Stimulated activated CD8-positive, alpha-beta memory T cell treated with anti-CD3 and anti-CD28 coated beads, Interleukin-7, amount 100 ng/mL, for 1 hour (primary cell): ENCODE data around the gene SF3B4.
"Not testable (repeated sequence)": the region's sequence is repeated elsewhere in the genome, so short reads cannot be mapped to it uniquely, and the experiment has no call there.

Experiments
- DNase-seq, 2 donors: peaks; one replicate each; pipeline ENCODE4 v3.0.0-alpha.2; 2020; ENCODE audit warnings: low read depth in 2 of 2

SF3B4 gene

DNA sequence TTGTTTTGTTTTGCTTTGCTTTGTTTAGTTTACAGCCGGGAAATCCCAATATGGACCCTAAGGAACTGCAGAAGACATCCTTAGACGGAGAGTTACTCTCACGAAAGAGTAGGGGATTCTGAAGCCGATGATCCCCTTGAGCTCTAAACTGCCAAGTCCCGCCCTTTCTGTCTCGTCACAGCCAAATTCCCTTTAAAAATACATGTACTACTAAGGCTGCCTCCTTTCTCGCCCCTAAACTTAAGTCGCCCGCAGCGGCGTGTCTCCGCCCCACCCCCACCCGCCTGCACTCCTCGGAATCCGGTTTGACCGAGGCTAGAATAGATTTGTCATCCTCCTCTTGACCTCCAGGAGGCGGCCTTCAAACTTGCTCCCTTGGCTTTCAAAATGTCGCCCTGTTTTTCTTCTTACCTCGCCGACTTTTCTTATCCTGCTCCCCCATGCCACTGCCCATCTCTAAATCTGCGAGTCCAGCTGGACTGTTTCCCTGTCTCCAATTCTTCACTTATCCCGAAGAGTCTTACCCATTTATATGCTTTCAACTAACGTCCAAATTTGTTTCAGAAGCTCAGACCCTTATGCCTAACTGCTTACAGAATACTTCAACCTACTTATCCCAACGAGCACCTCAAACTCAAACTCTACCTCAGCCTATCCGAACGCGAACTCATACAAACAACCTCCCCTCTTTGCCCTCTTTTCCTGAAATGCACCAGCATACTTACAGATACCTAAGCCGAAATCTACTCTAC lies 39.2 kb downstream of the SF3B4 start:
- DNase-seq: peak; percentile 38

DNA sequence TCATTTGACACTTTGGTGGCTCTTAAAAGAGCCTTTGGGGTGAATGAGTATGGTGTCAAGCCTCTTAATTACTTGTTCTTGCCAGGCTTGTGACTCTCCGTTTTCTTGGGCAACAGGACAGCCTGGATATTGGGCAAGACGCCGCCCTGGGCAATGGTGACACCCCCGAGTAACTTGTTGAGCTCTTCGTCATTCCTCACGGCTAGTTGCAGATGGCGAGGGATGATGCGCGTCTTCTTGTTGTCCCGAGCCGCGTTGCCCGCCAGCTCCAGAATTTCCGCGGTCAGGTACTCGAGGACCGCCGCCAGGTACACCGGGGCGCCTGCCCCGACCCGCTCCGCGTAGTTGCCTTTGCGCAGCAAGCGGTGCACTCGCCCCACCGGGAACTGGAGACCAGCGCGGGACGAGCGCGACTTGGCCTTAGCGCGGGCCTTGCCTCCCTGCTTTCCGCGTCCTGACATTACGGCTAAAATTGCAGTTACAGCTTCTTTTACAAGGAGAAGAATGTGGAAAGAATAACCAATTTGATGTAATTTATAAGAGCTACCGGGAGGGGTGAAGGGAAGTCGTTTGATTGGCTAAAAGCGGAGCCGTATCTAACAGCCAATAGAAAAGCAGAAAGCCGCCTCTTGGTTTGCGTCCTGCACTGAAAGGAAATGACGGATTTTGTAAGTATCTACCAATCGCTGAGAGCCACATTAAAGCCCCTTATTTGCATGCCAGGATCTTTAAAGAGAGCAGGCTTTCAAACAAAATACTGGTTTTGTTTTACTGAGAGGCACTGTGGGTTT lies 40.0 kb downstream of the SF3B4 start:
- DNase-seq: peak; percentile 37 to 44

DNA sequence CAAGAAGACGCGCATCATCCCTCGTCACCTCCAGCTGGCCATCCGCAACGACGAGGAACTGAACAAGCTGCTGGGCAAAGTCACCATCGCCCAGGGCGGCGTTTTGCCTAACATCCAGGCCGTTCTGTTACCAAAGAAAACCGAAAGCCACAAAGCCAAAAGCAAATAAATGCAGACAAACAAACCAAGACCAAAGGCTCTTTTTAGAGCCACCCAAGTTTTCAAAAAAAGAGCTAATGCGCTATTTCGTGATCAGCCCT lies 40.5 kb downstream of the SF3B4 start:
- DNase-seq: not testable (repeated sequence)

DNA sequence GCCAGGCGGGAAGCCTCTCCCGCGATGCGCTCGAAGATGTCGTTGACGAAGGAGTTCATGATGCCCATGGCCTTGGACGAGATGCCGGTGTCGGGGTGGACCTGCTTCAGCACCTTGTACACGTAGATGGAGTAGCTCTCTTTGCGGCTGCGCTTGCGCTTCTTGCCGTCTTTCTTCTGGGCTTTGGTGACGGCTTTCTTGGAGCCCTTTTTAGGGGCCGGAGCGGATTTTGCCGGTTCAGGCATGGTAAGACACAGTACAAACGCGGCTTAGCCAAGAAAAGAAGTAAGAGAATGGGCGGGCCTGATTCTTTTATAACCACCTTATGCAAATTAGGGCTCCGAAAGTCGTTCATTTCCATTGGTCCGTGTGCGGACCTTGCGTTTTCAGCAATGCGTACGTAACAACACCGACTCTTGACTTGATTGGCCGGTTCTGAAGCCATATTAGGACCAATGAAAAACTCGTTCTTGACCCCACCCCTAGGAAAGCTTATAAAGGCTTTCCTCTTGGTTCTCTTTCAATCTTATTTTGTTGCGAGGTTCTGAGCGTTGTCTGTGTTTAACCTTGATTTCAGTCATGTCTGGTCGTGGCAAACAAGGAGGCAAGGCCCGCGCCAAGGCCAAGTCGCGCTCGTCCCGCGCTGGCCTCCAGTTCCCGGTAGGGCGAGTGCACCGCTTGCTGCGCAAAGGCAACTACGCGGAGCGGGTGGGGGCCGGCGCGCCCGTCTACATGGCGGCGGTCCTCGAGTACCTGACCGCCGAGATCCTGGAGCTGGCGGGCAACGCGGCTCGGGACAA lies 41.0 kb downstream of the SF3B4 start:
- peak; percentile 61 to 65 for DNase-seq

DNA sequence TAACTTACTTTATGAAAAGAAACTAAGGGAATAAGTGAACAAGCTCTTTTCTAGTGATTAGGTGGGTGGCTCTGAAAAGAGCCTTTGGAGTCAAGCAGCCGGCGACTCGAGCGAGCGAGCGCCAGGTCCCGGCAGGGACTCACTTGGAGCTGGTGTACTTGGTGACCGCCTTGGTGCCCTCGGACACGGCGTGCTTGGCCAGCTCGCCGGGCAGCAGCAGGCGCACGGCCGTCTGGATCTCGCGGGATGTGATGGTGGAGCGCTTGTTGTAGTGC lies 41.5 kb downstream of the SF3B4 start:
- not testable (repeated sequence) for DNase-seq

DNA sequence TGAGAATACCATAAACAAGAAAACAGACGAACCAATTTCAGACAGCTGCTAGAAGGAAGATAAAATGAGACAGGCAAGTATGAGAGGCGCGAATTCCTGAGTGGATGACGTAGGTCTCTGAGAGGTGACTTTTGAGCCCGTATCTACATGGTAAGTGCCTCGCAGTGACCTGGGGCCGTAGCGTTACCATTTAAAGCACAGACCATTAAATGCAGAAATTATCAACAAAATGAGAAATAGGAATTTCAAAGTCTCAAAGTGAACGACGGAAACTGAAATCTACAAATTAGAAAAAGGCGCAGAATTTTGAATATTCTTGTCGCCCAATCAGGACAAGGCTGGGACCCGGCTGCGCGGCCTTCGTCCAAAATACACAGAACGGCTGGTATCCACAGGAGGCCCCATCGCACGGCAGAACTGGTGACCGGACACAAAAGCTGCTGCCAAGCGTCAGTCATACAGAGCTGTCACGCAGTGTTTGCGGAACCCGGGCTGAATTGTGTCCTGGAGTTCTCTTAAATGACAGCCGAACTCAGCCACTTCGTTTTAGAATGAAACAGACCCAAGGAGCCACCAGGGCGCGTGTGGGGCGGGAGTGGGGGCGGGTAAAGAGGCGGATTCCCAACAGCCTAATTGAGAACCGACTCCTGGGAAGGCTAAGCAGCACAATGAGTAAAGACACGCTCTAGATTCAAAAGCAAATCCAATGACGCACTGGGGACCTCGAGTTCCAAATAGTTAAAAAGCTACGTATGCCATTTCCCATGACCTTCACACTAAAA lies 42.1 kb downstream of the SF3B4 start:
- peak; percentile 16 to 24 for DNase-seq

DNA sequence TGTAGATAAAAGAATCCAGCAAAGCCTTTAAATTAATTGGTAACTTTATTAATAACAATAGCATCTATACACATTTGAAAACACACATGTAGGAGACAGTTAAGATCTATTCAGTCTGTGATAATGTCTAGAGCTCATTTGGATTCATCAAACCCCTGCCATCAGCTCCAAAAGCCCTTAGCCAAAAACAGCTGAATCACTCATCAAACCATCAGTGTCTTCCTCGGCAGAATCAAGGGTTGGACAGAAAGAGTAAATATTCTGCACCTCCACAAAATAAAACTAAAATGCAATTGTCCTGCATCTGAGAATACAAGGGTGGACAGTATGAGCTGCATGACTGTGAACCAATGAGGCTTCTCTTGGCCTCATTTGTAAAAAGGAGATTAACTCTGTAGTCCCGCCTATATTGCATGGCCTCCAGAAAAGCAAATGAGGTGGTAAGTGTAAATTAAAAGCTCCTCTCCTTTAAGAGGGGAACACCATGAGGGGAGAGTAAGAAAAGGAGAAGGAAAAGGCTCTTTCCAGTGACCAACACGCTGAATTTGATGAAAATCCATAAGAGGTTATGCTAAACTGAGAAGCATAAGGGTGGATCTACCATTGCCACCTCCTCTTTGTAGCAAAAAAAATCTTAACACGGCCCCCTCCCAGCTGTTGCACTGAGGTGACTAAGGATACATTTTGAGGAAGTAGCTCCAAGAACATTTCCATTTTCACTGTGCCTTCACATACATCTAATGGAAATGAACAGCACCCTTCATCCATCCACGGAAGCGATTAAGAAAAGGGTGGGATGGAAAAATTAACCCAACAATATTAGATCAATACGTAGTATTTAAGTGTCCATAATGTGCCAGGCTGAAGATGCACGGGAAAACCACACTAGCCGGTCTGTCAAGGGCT lies 42.9 kb downstream of the SF3B4 start:
- no peak for DNase-seq

DNA sequence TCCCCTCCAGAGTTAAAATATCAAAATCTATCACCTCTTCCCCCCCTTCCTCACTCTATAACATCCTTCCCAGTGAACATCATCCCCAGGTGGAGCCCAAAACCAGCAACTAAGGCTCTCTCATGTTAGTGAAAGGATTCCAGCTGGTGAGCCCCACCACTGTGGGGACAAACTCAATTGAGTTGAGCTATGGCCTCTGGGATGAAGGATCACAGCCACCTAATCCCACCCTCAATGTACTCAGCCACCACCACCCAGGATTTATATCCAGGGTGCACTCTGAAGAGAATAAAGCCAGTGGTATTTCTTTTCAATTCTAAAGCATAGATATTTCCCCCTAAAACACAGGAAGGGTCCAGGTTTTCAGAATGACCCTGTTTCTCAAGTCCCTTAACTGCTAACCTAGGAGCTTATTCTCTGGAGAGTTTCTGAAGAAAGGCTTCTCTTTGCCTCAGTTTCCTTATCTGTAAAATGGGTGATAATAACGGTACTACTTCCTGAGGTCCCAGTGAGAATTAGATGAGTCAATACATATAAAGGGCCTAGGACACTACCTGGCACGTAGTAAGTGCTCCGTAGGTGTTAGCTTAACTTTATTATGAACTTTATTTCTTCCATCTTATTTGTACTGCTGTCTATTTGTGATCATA lies 43.9 kb downstream of the SF3B4 start:
- DNase-seq: no peak

DNA sequence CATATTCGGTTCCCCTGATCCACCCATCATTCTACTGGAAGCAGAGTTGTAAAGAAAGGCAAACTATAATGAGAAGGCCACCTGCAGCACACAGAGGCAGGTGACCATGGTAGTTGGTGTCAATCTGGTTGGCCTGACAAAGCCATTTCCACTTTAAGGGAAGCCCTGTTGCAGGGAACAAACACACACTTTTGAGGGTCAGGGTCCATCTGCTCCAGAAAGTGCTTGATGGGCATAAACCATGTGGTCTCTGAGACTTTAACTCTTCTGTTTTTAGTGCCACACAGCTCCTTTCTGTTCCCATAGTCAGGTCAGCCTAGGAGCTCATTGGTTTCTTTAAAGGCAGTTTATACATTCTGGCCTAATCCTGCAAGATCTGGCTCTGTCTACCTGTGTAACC lies 45.7 kb downstream of the SF3B4 start:
- DNase-seq: no peak

DNA sequence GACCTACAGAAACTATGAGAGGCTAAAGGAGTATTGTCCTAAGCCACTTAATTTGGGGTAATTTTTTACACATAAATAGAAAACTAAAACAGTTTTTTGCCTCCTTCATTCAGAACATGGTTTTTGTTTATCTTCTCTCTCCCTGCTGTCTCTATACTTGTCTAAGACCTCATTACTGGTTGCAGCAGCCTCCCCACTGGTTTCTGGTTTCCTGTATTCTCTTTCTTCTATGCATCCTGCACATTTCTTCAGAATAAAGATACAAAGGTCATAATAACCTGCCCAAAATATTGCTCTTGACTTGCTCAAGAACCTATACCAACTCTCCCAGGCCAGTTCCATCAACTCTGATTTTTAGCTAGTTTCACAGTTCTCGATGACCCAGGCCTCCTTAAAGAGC lies 48.0 kb downstream of the SF3B4 start:
- DNase-seq: no peak

DNA sequence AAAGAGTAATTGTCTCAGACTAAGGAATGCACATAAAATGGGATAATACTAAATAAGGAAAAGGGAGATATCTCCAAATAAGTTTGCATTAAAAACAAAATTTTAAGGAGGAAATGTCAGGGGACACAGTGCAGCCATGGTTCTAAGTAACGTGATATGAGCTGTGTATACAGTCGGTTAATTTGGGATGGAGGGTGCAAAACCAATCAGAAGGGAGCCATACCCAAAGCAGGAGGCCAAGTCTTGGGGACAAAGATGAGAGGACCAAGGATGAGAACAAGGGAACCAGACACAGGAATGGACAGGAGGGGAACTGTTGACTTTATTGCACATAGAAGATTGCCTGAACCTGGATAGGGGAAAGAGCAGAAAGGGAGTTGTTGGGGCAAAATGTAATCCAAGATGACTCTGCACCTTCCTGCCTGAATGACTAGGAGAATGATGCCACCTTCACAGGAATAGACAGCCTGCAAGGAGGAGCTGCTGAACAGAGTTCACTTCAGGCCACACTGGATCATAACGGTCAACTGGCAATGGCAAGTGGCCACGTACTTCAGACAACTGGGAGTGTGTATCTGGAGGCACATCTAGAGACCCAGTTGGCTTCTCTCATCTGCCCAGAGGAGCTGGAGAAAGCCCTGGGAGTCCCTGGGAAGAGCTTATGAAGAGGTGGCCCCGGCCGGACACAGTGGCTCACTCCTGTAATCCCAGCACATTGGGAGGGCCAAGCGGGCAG lies 50.2 kb downstream of the SF3B4 start:
- DNase-seq: no peak
